A673 (cell line): ENCODE results near the gene XAGE1B.

ENCODE experiments used
- CTCF ChIP-seq: fragments of 300-800, 200-600 bp; sonication (generic); conservative IDR thresholded peaks from 2 replicates; pipeline ENCODE4 v1.5.1; 2017; ENCODE audit warnings: low read depth, mild to moderate bottlenecking, antibody characterized with exemption, low read length, moderate library complexity, mixed read lengths
- EZH2 ChIP-seq: fragments of 200-600 bp; sonication (generic); IDR thresholded peaks from 2 replicates; pipeline ENCODE4 v1.6.1; 2017; ENCODE audit warnings: borderline replicate concordance, low read depth, mild to moderate bottlenecking, mixed read lengths, antibody characterized with exemption, low read length; ENCODE audit not compliant: poor library complexity, severe bottlenecking

DNA sequence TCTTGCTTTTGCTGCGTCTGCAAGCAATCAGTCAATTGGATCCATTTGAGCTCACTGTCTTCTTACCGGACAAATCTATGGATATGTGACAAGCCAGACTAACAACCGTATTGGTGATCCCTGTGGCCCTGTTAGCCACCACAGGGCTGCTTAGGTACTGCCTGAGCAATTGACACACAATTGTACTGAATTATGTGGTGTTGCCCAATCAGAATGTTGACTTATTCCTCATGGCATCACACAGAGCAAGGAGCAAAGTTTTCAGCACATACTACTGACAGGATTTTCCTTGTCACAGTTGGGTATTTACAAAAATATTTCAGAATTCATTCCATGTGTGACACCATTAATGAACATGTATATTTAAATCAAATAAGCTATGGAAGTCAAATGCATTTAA is 41.3 kb upstream of the XAGE1B start:
- no peak for TF ChIP-seq CTCF
- no peak for TF ChIP-seq EZH2
